ENCODE data around the gene EFHB.

- TF ChIP-seq CTCF (IDR thresholded peaks at IDR 0.05), result no peak
- no peak for TF ChIP-seq EP300 (IDR thresholded peaks at IDR 0.05)
Observed at GRCh38 chr3:19901918-19902317, 32.1 kb downstream of the EFHB start.

Measured in suprapubic skin (tissue), 3 donors.